GM23248 (cell line): ENCODE measurements around the gene MADCAM1. TPM values are rescaled to one million over a fixed set of nuclear protein-coding genes. Genes with fewer than 3 reads are reported as not detected.

ENCODE experiments used
- DNase-seq: peaks from one replicate; pipeline ENCODE4 v3.0.0-alpha.2; 2015
- H2AFZ ChIP-seq: fragments of 200-600 bp; sonication (generic); 2 replicates; pipeline ENCODE4 v1.6.1; 2016; ENCODE audit warnings: antibody characterized with exemption
- H3F3A ChIP-seq: fragments of 200-600 bp; sonication (generic); 2 replicates; pipeline ENCODE4 v1.6.1; 2016; ENCODE audit warnings: mild to moderate bottlenecking, antibody characterized with exemption, mixed run types; ENCODE audit not compliant: insufficient read depth
- H3K27ac ChIP-seq: fragments of 200-600 bp; sonication (generic); 2 replicates; pipeline ENCODE4 v1.5.1; 2016; ENCODE audit warnings: mild to moderate bottlenecking
- H3K27me3 ChIP-seq: fragments of 200-600 bp; sonication (generic); replicated peaks from 2 replicates; pipeline ENCODE4 v1.6.1; 2016; ENCODE audit warnings: mild to moderate bottlenecking; ENCODE audit not compliant: insufficient read depth
- H3K36me3 ChIP-seq: fragments of 200-600 bp; sonication (generic); 2 replicates; pipeline ENCODE4 v1.6.1; 2016; ENCODE audit warnings: low read depth, mild to moderate bottlenecking
- H3K4me1 ChIP-seq: fragments of 200-600 bp; sonication (generic); 2 replicates; pipeline ENCODE4 v1.6.1; 2016; ENCODE audit warnings: mild to moderate bottlenecking; ENCODE audit not compliant: insufficient read depth
- H3K4me2 ChIP-seq: fragments of 200-600 bp; sonication (generic); one replicate; pipeline ENCODE4 v1.6.1; 2016; ENCODE audit warnings: mild to moderate bottlenecking; ENCODE audit not compliant: unreplicated experiment
- H3K4me3 ChIP-seq: fragments of 200-600 bp; sonication (generic); 2 replicates; pipeline ENCODE4 v1.5.1; 2016; ENCODE audit warnings: mild to moderate bottlenecking
- H3K79me2 ChIP-seq: fragments of 200-600 bp; sonication (generic); 2 replicates; pipeline ENCODE4 v1.6.1; 2016; ENCODE audit warnings: mild to moderate bottlenecking; ENCODE audit not compliant: insufficient read depth
- H3K9ac ChIP-seq: fragments of 200-600 bp; sonication (generic); 2 replicates; pipeline ENCODE4 v1.6.1; 2016; ENCODE audit warnings: mild to moderate bottlenecking
- H3K9me2 ChIP-seq: fragments of 200-600 bp; sonication (generic); 2 replicates; pipeline ENCODE4 v1.6.1; 2016; ENCODE audit warnings: mixed run types, mild to moderate bottlenecking, moderate library complexity; ENCODE audit not compliant: insufficient read depth
- H3K9me3 ChIP-seq: fragments of 200-600 bp; sonication (generic); one replicate; pipeline ENCODE4 v1.6.1; 2017; ENCODE audit warnings: low read depth
- H4K20me1 ChIP-seq: fragments of 200-600 bp; sonication (generic); 2 replicates; pipeline ENCODE4 v1.6.0; 2016; ENCODE audit not compliant: insufficient read depth
- EZH2 ChIP-seq: fragments of 200-600 bp; sonication (generic); IDR thresholded peaks from 2 replicates; pipeline ENCODE4 v1.6.1; 2018; ENCODE audit warnings: antibody characterized with exemption, mild to moderate bottlenecking; ENCODE audit not compliant: insufficient read depth, poor library complexity, severe bottlenecking
- EZH2phosphoT487 ChIP-seq: fragments of 200-600 bp; sonication (generic); IDR thresholded peaks from 2 replicates; pipeline ENCODE4 v1.6.1; 2018; ENCODE audit warnings: antibody characterized with exemption, moderate library complexity, mild to moderate bottlenecking, low read depth; ENCODE audit not compliant: insufficient read depth
- WGBS, 2 experiments: methylation state at CpG; one replicate each; pipeline ENCODE4 v1.1.6; 2015 to 2017; ENCODE audit warnings: low lambda C conversion rate in 2 of 2, low coverage in 1 of 2; ENCODE audit errors: missing lambda C conversion rate in 2 of 2; 5-methylcytosine and 5-hydroxymethylcytosine counted together
- in situ Hi-C: fragments of 300-500 bp; cut with MboI; formaldehyde crosslinking; loops from 2 replicates; pipeline ENCODE4 v1.15.0; 2020
- polyA plus RNA-seq: library from polyadenylated mRNA; unstranded; fragments of >200 nt; fragmentation: Nextera tagmentation; extraction: Ambion mirVana; gene quantifications from 2 replicates; pipeline ENCODE4 v1.2.1, GENCODE V29; 2016
- total RNA-seq: library from RNA; depleted of rRNA; stranded (reverse); fragments of >200 nt; shearing (Covaris generic); gene quantifications from 2 replicates; pipeline ENCODE4 v1.2.3, GENCODE V29; 2014

The MADCAM1 gene
- total and polyA plus RNA-seq, 2 experiments from 2014 or later, result 0.38 to 0.54 TPM

DNA sequence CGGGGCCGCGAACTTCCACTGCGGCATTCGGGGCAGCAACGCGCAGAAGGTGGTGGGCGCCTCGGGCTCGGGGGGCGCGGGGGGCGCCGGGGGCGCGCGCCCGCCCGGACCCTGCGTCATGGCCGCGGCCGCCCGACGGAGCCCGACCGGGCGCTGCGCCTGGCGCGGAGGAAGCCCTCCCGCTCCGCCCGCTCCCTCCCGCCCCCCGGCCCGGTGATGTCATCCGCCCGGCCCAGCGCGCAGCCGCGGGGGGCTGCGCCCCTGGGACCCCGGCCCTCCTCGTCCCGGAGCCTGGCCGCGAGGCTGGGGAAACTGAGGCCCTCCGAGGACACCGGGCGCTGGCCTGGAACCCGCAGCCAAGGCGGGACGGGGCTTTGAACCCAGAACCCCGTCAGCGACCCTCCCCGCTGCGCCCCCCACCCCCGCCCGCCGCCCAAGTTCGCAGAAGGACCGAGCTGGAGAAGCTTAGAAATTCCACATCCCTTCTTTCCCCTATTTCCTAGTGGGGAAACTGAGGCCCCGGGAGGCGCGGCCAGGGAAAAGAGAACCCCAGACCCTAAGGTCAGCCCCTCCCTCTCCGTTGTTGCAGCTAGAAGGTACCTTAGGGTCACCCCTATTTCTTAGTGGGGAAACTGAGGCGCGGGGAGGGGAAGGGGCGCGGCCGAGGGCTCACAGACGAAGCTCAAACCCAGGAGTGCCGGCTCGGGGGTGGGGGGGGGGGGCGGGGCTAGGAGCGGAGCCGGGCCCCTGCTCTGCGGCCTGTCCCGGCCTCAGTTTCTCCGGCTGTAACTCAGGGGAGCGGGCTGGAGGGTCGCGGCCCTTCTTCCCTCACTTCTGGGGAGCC is 35.2 kb upstream of the MADCAM1 start, which contains the start of gene SHC2:
Gene SHC2 (minus strand): TSS at position 157 of the 844 bp plus-strand sequence. CDS start 37 bp downstream, at position 120.
- Histone ChIP-seq H3K4me1 (no peaks in the 10 kb centered on the region), H3F3A (no peaks in the 10 kb centered on the region), H3K9me3 (no peaks in the 10 kb centered on the region), H3K9ac (no peak within 1 kb of the TSS), H3K9me2 (no peaks in the 10 kb centered on the region), H3K27me3 (peaks cover 19% of the 10 kb centered on the region), H3K4me2 (no peak within 1 kb of the TSS), H3K36me3 (no peaks in the 10 kb centered on the region), H3K4me3 (peak within 1 kb of the TSS; percentile 13; the same call in 1 of the 2 replicates), H2AFZ (no peak within 1 kb of the TSS), H3K27ac (no peak within 1 kb of the TSS), H4K20me1 (no peaks in the 10 kb centered on the region), H3K79me2 (no peaks in the 10 kb centered on the region)
- no peak for DNase-seq
- TF ChIP-seq EZH2, result no peak
- TF ChIP-seq EZH2phosphoT487, result 0 out of 2 replicates have a peak, but pooled peaks have one; percentile 39
- in situ Hi-C loops, result no loop called here
- WGBS, 2 experiments, result 0 to 2% methylated on average over 3 to 67 of the region's 85 CpGs

DNA sequence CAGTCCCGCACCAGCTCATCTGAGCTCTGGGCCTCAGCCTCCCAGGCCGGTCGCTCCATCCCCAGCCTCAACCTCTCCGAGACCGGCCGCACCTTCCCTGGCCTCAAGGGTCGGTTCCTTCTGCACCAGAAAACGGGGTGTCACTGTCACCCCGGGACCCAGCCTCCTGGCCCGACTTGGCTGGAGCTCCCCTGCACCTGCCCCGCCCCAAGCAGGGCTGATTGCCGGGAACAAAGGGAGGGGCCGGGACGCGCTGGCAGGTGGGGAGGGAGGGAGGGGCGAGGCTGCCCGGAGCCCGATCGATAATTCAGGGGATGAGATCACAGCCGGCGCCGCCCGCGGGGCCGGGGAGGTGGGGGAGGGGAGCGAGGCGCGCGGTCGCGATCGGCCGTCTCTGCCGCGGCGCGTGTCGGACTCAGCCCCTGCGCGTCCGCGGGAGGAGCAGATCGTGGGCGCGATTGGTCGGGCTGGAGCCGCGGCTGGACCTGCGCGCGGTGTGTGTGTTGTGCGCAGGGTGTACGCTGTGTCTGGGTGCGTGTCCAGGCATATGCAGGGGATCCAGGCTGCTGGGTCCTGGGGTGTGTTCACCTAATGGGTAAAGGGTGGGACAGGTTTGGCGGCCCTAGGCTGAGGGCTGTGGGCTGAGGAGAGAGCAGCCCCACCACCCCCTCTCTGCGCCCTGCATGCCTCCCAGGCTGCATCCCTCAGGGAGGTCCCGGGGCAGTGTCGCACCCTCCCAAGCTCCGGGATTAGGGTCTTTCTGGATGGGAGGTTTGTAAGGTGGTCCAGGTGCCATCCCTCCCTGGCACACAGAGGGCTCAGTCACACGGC is 34.4 kb upstream of the MADCAM1 start:
- Histone ChIP-seq H2AFZ (no peak overlapping the region), H3K9me3 (no peaks in the 10 kb centered on the region), H4K20me1 (no peaks in the 10 kb centered on the region), H3K79me2 (no peaks in the 10 kb centered on the region), H3K4me2 (no peak overlapping the region), H3K27ac (no peak overlapping the region), H3K27me3 (peaks cover 19% of the 10 kb centered on the region), H3K4me1 (no peaks in the 10 kb centered on the region), H3F3A (no peaks in the 10 kb centered on the region), H3K4me3 (no peak overlapping the region), H3K9ac (no peak overlapping the region), H3K9me2 (no peaks in the 10 kb centered on the region), H3K36me3 (no peaks in the 10 kb centered on the region)
- peak; percentile 12 for DNase-seq
- in situ Hi-C loops, result no loop called here
- no peak for TF ChIP-seq EZH2phosphoT487
- TF ChIP-seq EZH2, result peak; percentile 40
- WGBS, 2 experiments, result 12 to 14% methylated on average over 32 to 57 of the region's 60 CpGs

DNA sequence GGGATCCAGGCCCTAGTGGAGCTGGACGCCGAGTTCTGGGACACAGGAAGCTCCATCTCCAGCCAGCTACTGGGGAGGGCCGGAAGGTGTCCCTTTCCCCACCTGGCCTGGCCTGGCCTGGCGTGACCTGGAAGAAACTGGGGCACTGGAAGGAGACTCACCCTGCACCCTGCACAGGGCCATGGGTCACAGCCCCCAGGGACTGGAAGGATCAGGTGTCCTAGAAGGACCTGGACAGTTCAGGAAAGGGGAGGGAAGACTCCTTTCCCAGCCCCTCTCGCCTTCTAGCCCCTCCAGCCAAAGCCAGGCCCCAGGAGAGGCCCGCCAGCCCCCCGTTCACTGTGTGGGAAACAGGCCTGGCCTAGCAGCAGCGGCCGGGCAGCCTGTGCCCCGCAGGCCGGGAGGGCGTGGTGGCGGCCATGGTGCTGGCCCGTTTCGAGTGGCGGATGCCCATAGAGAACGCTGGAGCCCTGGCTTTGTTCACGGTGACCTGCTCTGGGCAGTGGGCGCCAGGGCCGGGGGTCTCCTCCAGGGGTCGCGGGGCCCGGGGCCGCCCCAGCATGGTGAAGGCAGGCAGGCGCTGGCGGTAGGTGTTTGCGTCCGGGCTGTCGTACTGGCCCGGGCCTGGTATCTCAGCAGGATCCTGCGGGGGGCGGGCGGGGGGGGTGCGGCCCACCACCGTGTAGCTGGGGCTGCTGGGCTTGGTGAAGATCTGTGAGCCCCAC is 32.6 kb upstream of the MADCAM1 start:
- TF ChIP-seq EZH2phosphoT487 (no peak), EZH2 (no peak)
- Histone ChIP-seq H3K4me3 (no peak overlapping the region), H2AFZ (no peak overlapping the region), H3K79me2 (no peaks in the 10 kb centered on the region), H3K4me1 (no peaks in the 10 kb centered on the region), H3K9ac (no peak overlapping the region), H3K27ac (no peak overlapping the region), H3F3A (no peaks in the 10 kb centered on the region), H4K20me1 (no peaks in the 10 kb centered on the region), H3K27me3 (peaks cover 19% of the 10 kb centered on the region), H3K9me3 (no peaks in the 10 kb centered on the region), H3K4me2 (no peak overlapping the region), H3K9me2 (no peaks in the 10 kb centered on the region), H3K36me3 (no peaks in the 10 kb centered on the region)
- no peak for DNase-seq
- in situ Hi-C loops, result no loop called here
- WGBS, 2 experiments, result 72 to 73% methylated on average over 22 to 35 of the region's 35 CpGs

DNA sequence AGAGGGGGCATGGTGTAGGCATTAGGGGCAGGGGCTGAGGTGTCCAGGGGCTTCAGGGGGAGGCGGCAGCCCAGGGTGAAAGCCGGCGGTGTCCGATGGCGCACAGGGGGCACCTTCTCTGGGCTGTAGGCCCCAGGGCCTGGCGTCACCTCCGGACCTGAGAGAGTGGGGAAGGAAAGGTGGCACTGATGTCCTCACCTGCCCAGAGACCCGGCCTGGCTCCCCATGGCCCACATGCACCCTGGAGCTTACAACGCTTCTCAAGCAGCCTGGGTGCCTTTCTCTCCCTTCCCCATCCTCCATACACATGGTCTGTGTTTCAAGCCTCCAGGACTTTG is 32.1 kb upstream of the MADCAM1 start:
- no peak for DNase-seq
- 64 to 72% methylated on average over 7 to 8 of the region's 9 CpGs for WGBS, 2 experiments
- in situ Hi-C loops, result no loop called here
- no peak for TF ChIP-seq EZH2phosphoT487
- TF ChIP-seq EZH2, result no peak
- Histone ChIP-seq H3K27me3 (peaks cover 19% of the 10 kb centered on the region), H3K79me2 (no peaks in the 10 kb centered on the region), H4K20me1 (no peaks in the 10 kb centered on the region), H3K9me3 (no peaks in the 10 kb centered on the region), H3K9me2 (no peaks in the 10 kb centered on the region), H3K9ac (no peak overlapping the region), H3K4me1 (no peaks in the 10 kb centered on the region), H3K27ac (no peak overlapping the region), H3F3A (no peaks in the 10 kb centered on the region), H3K36me3 (no peaks in the 10 kb centered on the region), H3K4me3 (no peak overlapping the region), H2AFZ (no peak overlapping the region), H3K4me2 (no peak overlapping the region)
